ENCODE data around the gene SPI1.

DNA sequence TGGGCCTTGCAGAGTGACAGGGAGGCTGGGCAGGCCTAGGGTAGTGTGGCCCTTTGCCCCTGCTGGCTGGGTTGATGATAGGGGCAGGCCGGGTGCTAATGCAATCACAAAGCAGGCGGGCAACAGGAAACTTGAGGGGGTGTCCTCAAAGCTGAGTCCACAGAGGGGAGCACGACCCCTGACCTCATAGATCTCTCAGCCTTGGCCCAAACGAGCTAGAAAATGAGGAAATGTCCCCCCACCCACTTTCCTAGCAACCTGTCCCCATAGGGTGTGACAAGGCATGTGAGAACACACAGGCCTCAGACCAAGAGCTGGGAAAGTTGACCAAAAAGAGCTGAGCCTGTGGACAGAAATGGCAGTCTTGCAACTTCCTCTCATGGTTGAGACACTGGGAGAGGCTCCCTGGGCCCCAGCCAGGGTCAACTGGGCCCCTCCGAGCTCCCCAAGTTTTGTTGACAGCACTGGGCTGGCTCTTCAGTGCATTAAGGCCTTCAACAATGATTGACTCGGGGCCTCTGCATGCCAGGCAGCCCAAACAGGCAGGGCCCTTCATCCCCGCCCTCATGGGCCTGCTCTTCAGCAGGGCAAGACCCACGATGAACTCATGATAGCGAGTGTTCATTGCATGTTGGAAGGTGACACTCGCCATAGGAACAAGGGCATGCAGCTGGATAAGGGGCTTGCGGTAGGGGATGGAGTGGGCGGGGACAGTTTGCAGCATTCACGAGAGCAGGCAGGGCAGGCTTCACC is 9.8 kb upstream of the SPI1 start:
- TF ChIP-seq, protein P1, sequence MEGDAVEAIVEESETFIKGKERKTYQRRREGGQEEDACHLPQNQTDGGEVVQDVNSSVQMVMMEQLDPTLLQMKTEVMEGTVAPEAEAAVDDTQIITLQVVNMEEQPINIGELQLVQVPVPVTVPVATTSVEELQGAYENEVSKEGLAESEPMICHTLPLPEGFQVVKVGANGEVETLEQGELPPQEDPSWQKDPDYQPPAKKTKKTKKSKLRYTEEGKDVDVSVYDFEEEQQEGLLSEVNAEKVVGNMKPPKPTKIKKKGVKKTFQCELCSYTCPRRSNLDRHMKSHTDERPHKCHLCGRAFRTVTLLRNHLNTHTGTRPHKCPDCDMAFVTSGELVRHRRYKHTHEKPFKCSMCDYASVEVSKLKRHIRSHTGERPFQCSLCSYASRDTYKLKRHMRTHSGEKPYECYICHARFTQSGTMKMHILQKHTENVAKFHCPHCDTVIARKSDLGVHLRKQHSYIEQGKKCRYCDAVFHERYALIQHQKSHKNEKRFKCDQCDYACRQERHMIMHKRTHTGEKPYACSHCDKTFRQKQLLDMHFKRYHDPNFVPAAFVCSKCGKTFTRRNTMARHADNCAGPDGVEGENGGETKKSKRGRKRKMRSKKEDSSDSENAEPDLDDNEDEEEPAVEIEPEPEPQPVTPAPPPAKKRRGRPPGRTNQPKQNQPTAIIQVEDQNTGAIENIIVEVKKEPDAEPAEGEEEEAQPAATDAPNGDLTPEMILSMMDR (IDR thresholded peaks at IDR 0.05; ENCODE audit: low read depth, low read length), result no peak
- TF ChIP-seq, protein P2, sequence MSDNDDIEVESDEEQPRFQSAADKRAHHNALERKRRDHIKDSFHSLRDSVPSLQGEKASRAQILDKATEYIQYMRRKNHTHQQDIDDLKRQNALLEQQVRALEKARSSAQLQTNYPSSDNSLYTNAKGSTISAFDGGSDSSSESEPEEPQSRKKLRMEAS (IDR thresholded peaks at IDR 0.05; ENCODE audit: low read depth, low read length), result no peak
